ENCODE measurements around the gene CENPB. TPM values are rescaled to one million over a fixed set of nuclear protein-coding genes. Genes with fewer than 3 reads are reported as not detected.
A peak's percentile ranks its signal among the peaks of the same experiment; 100 is the strongest.

CENPB gene
- total RNA-seq, 2 donors from 2014 or later, result 43.0 to 50.7 TPM

- WGBS, 2 experiments (ENCODE audit: insufficient coverage in 1 of 2, insufficient read length in 1 of 2), result 84 to 94% methylated on average over 6 to 11 of the region's 11 CpGs
- Mint-ChIP-seq H3K36me3 (ENCODE audit: low read depth) (peaks cover 15% of the 10 kb centered on the region), H3K27ac (no peak overlapping the region), H3K27me3 (ENCODE audit: insufficient read depth) (no peaks in the 10 kb centered on the region), H3K4me1 (no peaks in the 10 kb centered on the region), H3K4me3 (no peak overlapping the region), H3K9me3 (no peaks in the 10 kb centered on the region)
- Histone ChIP-seq H3K4me3 (ENCODE audit: low read length) (no peak overlapping the region), H3K36me3 (ENCODE audit: control insufficient read depth, insufficient read depth, low read length) (peaks cover 8% of the 10 kb centered on the region), H3K27ac (ENCODE audit: low read depth, low read length) (no peak overlapping the region), H3K4me1 (ENCODE audit: control insufficient read depth, insufficient read depth, low read length) (no peaks in the 10 kb centered on the region), H3K9ac (ENCODE audit: extremely low read depth, low read length, poor library complexity, severe bottlenecking) (no peak overlapping the region), H3K27me3 (ENCODE audit: control insufficient read depth, insufficient read depth, low read length, poor library complexity, severe bottlenecking) (no peaks in the 10 kb centered on the region), H3K9me3 (ENCODE audit: control insufficient read depth, low read length) (no peaks in the 10 kb centered on the region)
- TF ChIP-seq, protein P1, sequence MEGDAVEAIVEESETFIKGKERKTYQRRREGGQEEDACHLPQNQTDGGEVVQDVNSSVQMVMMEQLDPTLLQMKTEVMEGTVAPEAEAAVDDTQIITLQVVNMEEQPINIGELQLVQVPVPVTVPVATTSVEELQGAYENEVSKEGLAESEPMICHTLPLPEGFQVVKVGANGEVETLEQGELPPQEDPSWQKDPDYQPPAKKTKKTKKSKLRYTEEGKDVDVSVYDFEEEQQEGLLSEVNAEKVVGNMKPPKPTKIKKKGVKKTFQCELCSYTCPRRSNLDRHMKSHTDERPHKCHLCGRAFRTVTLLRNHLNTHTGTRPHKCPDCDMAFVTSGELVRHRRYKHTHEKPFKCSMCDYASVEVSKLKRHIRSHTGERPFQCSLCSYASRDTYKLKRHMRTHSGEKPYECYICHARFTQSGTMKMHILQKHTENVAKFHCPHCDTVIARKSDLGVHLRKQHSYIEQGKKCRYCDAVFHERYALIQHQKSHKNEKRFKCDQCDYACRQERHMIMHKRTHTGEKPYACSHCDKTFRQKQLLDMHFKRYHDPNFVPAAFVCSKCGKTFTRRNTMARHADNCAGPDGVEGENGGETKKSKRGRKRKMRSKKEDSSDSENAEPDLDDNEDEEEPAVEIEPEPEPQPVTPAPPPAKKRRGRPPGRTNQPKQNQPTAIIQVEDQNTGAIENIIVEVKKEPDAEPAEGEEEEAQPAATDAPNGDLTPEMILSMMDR (conservative IDR thresholded peaks at IDR 0.05), result no peak
- DNase-seq, result no peak
Observed at GRCh38 chr20:3759316-3759823, 27.2 kb downstream of the CENPB start.

- 94 to 100% methylated on average over 5 to 10 of the region's 11 CpGs for WGBS, 2 experiments (ENCODE audit: insufficient coverage in 1 of 2, insufficient read length in 1 of 2)
- peak; percentile 26 for DNase-seq
- Histone ChIP-seq H3K4me3 (ENCODE audit: low read length) (no peak overlapping the region), H3K9ac (ENCODE audit: extremely low read depth, low read length, poor library complexity, severe bottlenecking) (no peak overlapping the region), H3K36me3 (ENCODE audit: control insufficient read depth, insufficient read depth, low read length) (peaks cover 8% of the 10 kb centered on the region), H3K27me3 (ENCODE audit: control insufficient read depth, insufficient read depth, low read length, poor library complexity, severe bottlenecking) (no peaks in the 10 kb centered on the region), H3K9me3 (ENCODE audit: control insufficient read depth, low read length) (no peaks in the 10 kb centered on the region), H3K27ac (ENCODE audit: low read depth, low read length) (no peak overlapping the region), H3K4me1 (ENCODE audit: control insufficient read depth, insufficient read depth, low read length) (no peaks in the 10 kb centered on the region)
- TF ChIP-seq, protein P1 (conservative IDR thresholded peaks at IDR 0.05), result no peak
- Mint-ChIP-seq H3K27me3 (ENCODE audit: insufficient read depth) (no peaks in the 10 kb centered on the region), H3K9me3 (no peaks in the 10 kb centered on the region), H3K4me3 (no peak overlapping the region), H3K27ac (no peak overlapping the region), H3K4me1 (no peaks in the 10 kb centered on the region), H3K36me3 (ENCODE audit: low read depth) (peaks cover 15% of the 10 kb centered on the region)
Observed at GRCh38 chr20:3758566-3758965, 28.0 kb downstream of the CENPB start.

DNA sequence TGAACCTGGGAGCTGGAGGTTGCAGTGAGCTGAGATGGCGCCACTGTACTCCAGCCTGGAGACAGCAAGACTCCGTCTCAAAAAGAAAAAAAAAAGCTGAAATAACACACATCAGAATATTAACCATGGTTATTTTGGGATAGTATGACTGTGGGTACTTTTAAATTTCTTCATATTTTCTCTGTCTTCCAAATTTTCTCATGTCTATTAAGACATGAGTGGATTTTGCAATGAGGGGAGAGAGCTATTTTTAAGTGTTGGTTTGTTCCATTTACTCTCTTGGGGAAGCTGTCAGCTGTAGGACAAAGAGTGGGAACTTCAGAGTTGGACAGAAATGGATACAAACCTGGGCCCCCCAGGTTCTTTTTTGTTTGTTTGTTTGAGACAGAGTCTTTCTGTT lies 29.3 kb downstream of the CENPB start:
- no peak overlapping the region for H3K9ac ChIP-seq (ENCODE audit: extremely low read depth, low read length, poor library complexity, severe bottlenecking)
- H3K27me3 Mint-ChIP-seq (ENCODE audit: insufficient read depth), result peaks cover 8% of the 10 kb centered on the region
- TF ChIP-seq, protein P1 (conservative IDR thresholded peaks at IDR 0.05), result no peak
- no peaks in the 10 kb centered on the region for H3K9me3 Mint-ChIP-seq
- H3K4me3 Mint-ChIP-seq, result no peak overlapping the region
- H3K36me3 ChIP-seq (ENCODE audit: control insufficient read depth, insufficient read depth, low read length), result peaks cover 8% of the 10 kb centered on the region
- peaks cover 7% of the 10 kb centered on the region for H3K27me3 ChIP-seq (ENCODE audit: control insufficient read depth, insufficient read depth, low read length, poor library complexity, severe bottlenecking)
- H3K9me3 ChIP-seq (ENCODE audit: control insufficient read depth, low read length), result no peaks in the 10 kb centered on the region
- DNase-seq, result no peak
- H3K27ac Mint-ChIP-seq, result no peak overlapping the region
- H3K27ac ChIP-seq (ENCODE audit: low read depth, low read length), result no peak overlapping the region
- H3K36me3 Mint-ChIP-seq (ENCODE audit: low read depth), result peaks cover 15% of the 10 kb centered on the region
- no peak overlapping the region for H3K4me3 ChIP-seq (ENCODE audit: low read length)
- WGBS, 2 experiments (ENCODE audit: insufficient coverage in 1 of 2, insufficient read length in 1 of 2), result 100% methylated on average over 1 of the region's 2 CpGs; no CpG with 5 or more reads in 1 of the 2 experiments
- H3K4me1 ChIP-seq (ENCODE audit: control insufficient read depth, insufficient read depth, low read length), result no peaks in the 10 kb centered on the region
- H3K4me1 Mint-ChIP-seq, result peaks cover 3% of the 10 kb centered on the region
